ENCODE data around the gene DTX3. TPM values are rescaled to one million over a fixed set of nuclear protein-coding genes. Genes with fewer than 3 reads are reported as not detected.

DTX3 gene
- total and polyA plus RNA-seq, 2 of the 13 experiments (the other 11 are each of a cell fraction or from before 2014, with no cell fraction given): 9.0 to 27.2 TPM

DNA sequence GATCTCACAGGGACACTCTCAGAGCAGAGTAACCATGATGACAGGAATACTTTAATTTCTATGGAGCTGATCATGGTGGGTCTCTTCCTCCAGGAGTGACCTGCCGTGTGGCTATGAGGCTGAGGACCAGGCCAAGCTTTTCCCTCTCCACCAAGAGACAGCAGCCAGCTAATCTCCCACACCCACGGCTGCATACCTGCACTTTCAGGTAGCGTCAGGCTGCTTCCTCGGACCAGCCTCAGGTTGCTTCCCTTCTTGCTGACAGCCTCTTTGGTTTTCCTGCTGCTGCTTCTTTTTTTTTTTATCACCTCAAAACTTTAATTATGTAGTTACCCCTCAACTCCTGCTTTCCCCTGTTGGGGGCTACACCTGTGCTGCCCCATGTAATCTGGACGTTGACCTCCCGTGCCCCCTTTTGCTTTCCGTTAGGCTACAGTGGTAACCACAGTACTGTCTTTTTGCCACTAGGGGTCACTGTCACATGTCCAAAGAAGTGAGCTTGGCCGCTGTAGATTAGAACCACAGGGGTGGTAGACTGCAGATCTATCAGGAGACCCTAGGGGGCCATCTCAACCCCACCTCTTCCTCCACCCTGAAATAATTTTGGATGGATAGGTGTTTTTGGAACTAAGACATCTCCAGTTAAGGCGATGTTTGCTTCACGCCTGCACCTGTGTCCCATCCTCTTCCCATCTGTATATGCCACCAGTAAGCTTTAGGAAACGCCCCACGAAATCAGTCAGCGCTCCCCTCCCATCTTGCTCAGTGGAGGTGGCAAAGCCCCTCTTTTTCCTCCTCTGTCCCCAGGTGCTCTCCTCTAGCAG lies 21.4 kb upstream of the DTX3 start (continued):
- TF ChIP-seq, protein P1, sequence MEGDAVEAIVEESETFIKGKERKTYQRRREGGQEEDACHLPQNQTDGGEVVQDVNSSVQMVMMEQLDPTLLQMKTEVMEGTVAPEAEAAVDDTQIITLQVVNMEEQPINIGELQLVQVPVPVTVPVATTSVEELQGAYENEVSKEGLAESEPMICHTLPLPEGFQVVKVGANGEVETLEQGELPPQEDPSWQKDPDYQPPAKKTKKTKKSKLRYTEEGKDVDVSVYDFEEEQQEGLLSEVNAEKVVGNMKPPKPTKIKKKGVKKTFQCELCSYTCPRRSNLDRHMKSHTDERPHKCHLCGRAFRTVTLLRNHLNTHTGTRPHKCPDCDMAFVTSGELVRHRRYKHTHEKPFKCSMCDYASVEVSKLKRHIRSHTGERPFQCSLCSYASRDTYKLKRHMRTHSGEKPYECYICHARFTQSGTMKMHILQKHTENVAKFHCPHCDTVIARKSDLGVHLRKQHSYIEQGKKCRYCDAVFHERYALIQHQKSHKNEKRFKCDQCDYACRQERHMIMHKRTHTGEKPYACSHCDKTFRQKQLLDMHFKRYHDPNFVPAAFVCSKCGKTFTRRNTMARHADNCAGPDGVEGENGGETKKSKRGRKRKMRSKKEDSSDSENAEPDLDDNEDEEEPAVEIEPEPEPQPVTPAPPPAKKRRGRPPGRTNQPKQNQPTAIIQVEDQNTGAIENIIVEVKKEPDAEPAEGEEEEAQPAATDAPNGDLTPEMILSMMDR (CRISPR knock-in tag; IDR thresholded peaks at IDR 0.05): peak; percentile 93
- TF ChIP-seq ZNF253 (CRISPR knock-in tag; IDR thresholded peaks at IDR 0.05; ENCODE audit: borderline replicate concordance) (0 out of 2 replicates have a peak, but pooled peaks have one; percentile 56), ZNF615 (CRISPR knock-in tag; IDR thresholded peaks at IDR 0.05; ENCODE audit: borderline replicate concordance) (no peak), SSRP1 (CRISPR knock-in tag; IDR thresholded peaks at IDR 0.05) (no peak), ZBTB3 (CRISPR knock-in tag; IDR thresholded peaks at IDR 0.05; ENCODE audit: borderline replicate concordance, low read depth) (no peak), GATAD1 (CRISPR knock-in tag; IDR thresholded peaks at IDR 0.05) (no peak), PHF5A (CRISPR knock-in tag; IDR thresholded peaks at IDR 0.05; ENCODE audit: low read depth, unreplicated experiment) (no peak), NR2F6 (IDR thresholded peaks at IDR 0.05) (peak; percentile 66), NR2F6 (CRISPR knock-in tag; IDR thresholded peaks at IDR 0.05) (peak; percentile 77), POLR2G (IDR thresholded peaks at IDR 0.05; ENCODE audit: low read depth, low read length) (peak; percentile 8; the same call in 1 of the 2 replicates), ZFP37 (CRISPR knock-in tag; IDR thresholded peaks at IDR 0.05; ENCODE audit: borderline replicate concordance) (no peak), XRCC5 (optimal IDR thresholded peaks at IDR 0.05; ENCODE audit: low read length) (peak; percentile 49), ZIK1 (CRISPR knock-in tag; IDR thresholded peaks at IDR 0.05; ENCODE audit: borderline replicate concordance, low read depth) (no peak), HDAC2 (CRISPR knock-in tag; IDR thresholded peaks at IDR 0.05) (no peak), ELF3 (CRISPR knock-in tag; IDR thresholded peaks at IDR 0.05) (0 out of 2 replicates have a peak, but pooled peaks have one; percentile 29), TEAD2 (CRISPR knock-in tag; IDR thresholded peaks at IDR 0.05) (no peak), ZMYM2 (CRISPR knock-in tag; IDR thresholded peaks at IDR 0.05) (no peak), TOPORS (CRISPR knock-in tag; IDR thresholded peaks at IDR 0.05) (no peak), ZSCAN22 (CRISPR knock-in tag; IDR thresholded peaks at IDR 0.05) (no peak), STAG1 (CRISPR knock-in tag; IDR thresholded peaks at IDR 0.05) (peak; percentile 86)
- TF ChIP-seq, protein P2, sequence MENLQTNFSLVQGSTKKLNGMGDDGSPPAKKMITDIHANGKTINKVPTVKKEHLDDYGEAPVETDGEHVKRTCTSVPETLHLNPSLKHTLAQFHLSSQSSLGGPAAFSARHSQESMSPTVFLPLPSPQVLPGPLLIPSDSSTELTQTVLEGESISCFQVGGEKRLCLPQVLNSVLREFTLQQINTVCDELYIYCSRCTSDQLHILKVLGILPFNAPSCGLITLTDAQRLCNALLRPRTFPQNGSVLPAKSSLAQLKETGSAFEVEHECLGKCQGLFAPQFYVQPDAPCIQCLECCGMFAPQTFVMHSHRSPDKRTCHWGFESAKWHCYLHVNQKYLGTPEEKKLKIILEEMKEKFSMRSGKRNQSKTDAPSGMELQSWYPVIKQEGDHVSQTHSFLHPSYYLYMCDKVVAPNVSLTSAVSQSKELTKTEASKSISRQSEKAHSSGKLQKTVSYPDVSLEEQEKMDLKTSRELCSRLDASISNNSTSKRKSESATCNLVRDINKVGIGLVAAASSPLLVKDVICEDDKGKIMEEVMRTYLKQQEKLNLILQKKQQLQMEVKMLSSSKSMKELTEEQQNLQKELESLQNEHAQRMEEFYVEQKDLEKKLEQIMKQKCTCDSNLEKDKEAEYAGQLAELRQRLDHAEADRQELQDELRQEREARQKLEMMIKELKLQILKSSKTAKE (CRISPR knock-in tag; IDR thresholded peaks at IDR 0.05; ENCODE audit: borderline replicate concordance): no peak
- TF ChIP-seq, protein P3, sequence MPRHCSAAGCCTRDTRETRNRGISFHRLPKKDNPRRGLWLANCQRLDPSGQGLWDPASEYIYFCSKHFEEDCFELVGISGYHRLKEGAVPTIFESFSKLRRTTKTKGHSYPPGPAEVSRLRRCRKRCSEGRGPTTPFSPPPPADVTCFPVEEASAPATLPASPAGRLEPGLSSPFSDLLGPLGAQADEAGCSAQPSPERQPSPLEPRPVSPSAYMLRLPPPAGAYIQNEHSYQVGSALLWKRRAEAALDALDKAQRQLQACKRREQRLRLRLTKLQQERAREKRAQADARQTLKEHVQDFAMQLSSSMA (CRISPR knock-in tag; IDR thresholded peaks at IDR 0.05): no peak
- TF ChIP-seq, protein P4, sequence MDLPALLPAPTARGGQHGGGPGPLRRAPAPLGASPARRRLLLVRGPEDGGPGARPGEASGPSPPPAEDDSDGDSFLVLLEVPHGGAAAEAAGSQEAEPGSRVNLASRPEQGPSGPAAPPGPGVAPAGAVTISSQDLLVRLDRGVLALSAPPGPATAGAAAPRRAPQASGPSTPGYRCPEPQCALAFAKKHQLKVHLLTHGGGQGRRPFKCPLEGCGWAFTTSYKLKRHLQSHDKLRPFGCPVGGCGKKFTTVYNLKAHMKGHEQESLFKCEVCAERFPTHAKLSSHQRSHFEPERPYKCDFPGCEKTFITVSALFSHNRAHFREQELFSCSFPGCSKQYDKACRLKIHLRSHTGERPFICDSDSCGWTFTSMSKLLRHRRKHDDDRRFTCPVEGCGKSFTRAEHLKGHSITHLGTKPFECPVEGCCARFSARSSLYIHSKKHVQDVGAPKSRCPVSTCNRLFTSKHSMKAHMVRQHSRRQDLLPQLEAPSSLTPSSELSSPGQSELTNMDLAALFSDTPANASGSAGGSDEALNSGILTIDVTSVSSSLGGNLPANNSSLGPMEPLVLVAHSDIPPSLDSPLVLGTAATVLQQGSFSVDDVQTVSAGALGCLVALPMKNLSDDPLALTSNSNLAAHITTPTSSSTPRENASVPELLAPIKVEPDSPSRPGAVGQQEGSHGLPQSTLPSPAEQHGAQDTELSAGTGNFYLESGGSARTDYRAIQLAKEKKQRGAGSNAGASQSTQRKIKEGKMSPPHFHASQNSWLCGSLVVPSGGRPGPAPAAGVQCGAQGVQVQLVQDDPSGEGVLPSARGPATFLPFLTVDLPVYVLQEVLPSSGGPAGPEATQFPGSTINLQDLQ (CRISPR knock-in tag; IDR thresholded peaks at IDR 0.05): no peak
- TF ChIP-seq, protein P5, sequence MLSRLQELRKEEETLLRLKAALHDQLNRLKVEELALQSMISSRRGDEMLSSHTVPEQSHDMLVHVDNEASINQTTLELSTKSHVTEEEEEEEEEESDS (CRISPR knock-in tag; IDR thresholded peaks at IDR 0.05; ENCODE audit: borderline replicate concordance): no peak

All from HepG2 (cell line).